Measurements from ENCODE around the gene MED26.

Gene MED26

GRCh38 chr19:16535381-16535780 lies 92.6 kb downstream of the MED26 start:
- no peak for DNase-seq

DNA sequence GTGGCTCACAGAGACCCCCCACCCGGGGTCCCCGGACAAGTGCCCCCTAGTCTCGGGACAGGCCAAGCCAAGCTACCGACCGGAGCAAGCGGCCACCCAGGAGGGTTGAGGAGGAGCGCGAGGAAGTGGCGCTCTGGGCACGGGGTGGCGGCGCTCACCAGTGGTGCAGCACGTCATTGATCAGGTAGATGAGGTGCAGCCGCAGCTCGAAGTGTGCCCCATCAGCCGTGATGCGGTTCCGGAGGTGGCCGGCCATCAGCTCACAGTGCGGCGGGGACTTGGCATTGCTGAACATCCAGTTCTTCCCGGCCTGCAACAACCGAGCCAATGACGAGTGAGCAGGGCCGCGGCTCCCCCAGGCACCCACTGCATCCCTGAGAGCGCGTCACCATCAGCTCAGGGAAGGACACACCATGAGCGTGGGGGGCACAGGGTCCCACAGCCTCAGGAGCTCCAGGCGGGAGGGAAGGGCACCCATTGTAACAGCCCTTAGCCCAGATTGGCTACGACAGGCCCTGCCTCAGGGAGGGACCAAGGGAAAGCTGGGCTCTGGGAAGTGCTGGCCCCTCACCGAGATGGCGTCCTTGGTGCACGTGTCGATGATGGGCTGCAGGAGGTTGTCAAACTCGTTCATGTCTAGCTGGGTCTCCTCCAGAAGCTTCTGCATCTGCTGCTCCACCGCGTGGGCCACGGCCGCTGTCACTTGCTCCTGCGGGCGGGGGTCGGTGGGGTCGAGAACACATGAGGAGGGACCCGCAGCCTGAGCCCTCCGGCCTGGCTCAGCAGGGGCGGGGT lies 95.4 kb downstream of the MED26 start:
- DNase-seq: no peak

DNA sequence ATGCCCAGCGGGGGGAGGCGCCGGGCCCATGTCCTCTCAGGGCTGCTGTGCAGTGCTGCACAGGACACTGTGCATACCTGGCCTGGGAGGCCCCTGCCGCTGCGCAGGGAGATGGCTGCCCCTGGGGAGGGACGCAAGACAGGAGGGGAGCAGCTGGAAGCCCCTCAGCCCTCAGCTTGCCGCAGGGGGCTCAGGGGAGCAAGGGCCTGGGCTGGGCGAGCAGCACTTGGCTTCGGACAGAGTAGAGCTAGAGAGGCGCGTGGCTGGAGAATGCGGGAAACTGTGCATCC lies 96.7 kb downstream of the MED26 start:
- DNase-seq: no peak

GRCh38 chr19:16530540-16531379 lies 97.2 kb downstream of the MED26 start:
- DNase-seq: no peak

DNA sequence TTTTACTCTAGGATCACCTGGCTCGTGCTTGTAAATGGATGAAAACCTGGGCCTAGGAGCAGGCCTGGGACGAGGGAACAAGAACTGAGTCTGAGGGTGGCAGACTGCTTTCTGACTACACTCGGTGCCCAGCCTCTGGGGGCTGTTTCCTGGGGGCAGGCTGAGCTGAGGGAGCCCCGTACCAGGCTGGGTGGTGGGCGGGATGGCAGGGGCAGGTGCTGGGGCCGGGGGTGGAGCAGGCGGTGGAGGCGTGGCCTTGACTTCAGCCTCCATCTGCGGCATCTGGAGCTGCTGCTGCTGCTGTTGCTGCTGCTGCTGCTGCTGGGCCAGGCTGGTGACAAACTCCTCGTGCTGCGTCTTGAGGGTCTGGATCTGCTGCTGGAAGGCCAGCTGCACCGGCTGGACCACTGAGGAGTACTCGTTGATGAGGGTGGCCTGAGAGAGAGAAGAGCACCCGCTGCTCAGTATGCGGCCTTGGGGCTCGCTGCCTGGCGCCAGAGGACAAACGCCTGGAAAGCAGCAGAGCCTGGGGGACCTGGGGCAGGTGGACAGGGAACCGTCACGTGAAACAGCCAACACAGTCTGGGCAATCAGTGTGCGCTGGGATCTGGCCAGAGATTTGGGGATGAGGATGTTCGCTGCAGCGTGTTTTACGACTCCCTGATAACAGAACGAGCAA lies 98.4 kb downstream of the MED26 start:
- no peak for DNase-seq

DNA sequence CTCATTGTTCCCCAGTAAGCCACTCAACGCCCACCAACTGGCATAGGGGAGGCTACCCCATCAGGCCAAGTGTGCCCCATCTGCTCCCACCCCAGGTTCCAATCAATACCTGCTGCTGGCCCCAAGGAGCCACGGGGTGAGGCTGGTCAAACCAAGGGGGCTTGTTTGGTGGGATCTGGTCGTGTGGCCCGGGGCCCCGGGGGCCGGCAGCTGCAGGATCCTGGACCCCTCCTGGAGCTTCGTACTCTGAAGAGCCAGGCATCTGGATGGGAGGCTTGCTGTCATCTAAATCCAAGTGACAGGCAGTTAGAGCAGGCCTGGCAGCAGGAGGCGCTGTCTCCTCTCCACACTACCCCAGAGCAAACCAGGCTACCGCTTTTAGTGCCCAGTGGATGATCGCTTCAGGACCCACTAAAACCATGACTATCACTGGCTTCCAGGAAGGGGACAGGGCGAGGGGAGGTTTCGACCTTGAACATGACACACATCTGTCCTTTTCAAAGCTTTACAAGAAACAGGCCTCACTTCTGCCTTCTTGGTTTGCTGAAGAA lies 100.0 kb downstream of the MED26 start:
- DNase-seq: peak; percentile 58

DNA sequence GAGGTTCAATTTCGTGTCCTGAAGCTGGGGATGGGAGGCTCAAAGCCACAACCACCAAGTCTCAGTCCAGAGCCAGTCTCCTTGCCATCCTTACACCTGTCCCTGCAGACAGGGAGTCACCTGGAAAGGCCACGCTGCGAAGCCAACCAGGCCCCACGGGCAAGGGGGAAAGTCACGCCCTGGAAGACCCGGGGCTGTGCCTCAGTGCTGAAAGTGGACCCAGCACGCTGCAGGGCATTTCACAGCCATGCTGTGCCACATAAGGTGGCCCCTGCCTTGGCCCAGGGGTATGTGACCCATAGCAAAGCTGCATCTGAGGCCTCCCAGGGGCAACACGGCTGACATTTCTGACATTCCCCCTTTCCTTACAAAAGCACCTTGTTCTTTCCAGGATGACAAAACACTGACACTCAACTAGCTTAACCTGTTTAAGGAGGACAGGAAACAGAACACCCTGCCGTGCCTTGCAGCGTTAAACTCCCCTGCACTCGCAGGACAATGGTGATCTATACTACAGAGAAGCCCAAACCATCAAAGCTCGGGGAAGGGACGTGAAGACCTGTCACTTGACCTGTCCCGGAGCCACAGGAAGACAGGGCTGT lies 100.6 kb downstream of the MED26 start:
- DNase-seq: no peak

GRCh38 chr19:16525751-16526481 lies 102.1 kb downstream of the MED26 start:
- no peak for DNase-seq

DNA sequence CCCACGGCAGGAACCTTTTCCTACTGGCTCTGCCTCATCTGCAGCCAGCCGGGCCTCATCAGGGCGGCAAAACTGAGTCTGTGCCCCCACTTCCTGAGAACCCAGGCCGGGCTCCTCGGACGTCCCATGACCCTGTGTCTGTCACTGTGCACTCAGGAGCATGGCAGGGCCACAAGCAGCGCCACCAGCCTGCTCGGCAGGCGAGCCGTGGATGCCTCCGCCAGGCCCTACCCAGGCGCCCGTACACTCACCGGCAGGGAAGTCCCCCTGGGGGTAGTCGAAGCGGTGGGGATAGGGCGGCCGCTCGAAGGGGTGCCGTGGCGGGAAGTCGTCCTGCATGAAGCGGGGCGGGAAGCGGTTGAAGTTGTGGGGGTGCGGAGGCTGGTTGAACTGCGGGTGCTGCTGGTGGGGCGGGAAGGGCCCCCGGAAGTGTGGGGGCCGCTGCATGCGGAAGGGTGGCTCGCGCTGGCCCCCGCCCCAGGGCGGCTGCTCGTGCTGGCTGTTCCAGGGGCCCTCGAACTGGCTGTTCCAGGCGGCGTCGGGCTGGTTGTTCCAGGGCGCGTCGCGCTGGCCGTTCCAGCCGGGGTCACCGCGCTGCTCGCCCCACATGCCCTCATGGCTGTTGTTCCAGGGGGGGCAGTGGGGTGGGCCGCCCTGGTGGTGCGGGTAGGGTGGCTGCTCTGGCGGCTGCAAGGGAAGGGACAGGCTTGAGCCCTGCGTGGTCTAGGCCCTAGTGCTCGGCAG lies 102.8 kb downstream of the MED26 start:
- DNase-seq: no peak

Measured in CD4-positive, alpha-beta T cell treated with Interleukin-6 for 4 hours (primary cell).